Breast epithelium (tissue), 4 donors: ENCODE results near the gene GMPR. TPM values are rescaled to one million over a fixed set of nuclear protein-coding genes. Genes with fewer than 3 reads are reported as not detected.

Source experiments
- DNase-seq, 2 donors: peaks; one replicate each; pipeline ENCODE4 v3.0.0-alpha.2; 2019; ENCODE audit warnings: low spot score in 2 of 2
- H3K27ac ChIP-seq, 2 donors: fragments of 200-600 bp; sonication (generic) in 1 of 2; one replicate each; pipeline ENCODE4 v1.5.1; 2016 to 2019; ENCODE audit warnings: mild to moderate bottlenecking in 1 of 2
- H3K27me3 ChIP-seq, 2 donors: fragments of 200-600 bp; sonication (generic) in 1 of 2; one replicate each; pipeline versions ENCODE4 v1.5.1 to v1.6.0; 2017 to 2019; ENCODE audit warnings: control low read depth in 1 of 2, mild to moderate bottlenecking in 1 of 2
- H3K36me3 ChIP-seq: fragments of 200-600 bp; one replicate; pipeline ENCODE4 v1.5.1; 2019
- H3K4me1 ChIP-seq, 2 donors: fragments of 200-600 bp; sonication (generic); one replicate each; pipeline ENCODE4 v1.5.1; 2016 to 2019; ENCODE audit warnings: control low read depth in 1 of 2
- H3K4me3 ChIP-seq, 3 donors: fragments of 200-600 bp; sonication (generic); 1 replicate in 2 of 3; 2 replicates in 1 of 3; pipeline ENCODE4 v1.5.1; 2016 to 2019; ENCODE audit warnings: mild to moderate bottlenecking in 3 of 3, moderate library complexity in 2 of 3
- H3K9me3 ChIP-seq, 2 donors: fragments of 200-600 bp; sonication (generic) in 1 of 2; one replicate each; pipeline ENCODE4 v1.5.1; 2016 to 2019; ENCODE audit warnings: control low read depth in 1 of 2
- CTCF ChIP-seq, 3 donors: fragments of 450-650 bp; IDR thresholded peaks; one replicate each; pipeline ENCODE4 v1.5.1; 2016 to 2017; ENCODE audit warnings: antibody characterized with exemption in 3 of 3, mild to moderate bottlenecking in 3 of 3, moderate library complexity in 3 of 3
- POLR2A ChIP-seq: fragments of 450-650 bp; IDR thresholded peaks from one replicate; pipeline ENCODE4 v1.6.1; 2016; ENCODE audit warnings: antibody characterized with exemption, mild to moderate bottlenecking, moderate library complexity
- POLR2AphosphoS5 ChIP-seq, 3 donors: sonication (generic); formaldehyde crosslinking; IDR thresholded peaks; one replicate each; pipeline ENCODE4 v1.6.1; 2017; ENCODE audit warnings: antibody characterized with exemption in 3 of 3
- intact Hi-C: fragments of 100-400 bp; cut with DNase I; formaldehyde crosslinking; loops from one replicate; pipeline ENCODE4 v1.15.1; 2023; ENCODE audit warnings: low total_unique reads
- total RNA-seq, 3 donors: library from RNA; depleted of rRNA; stranded (reverse); fragments of >200 nt; gene quantifications; one replicate each; pipeline ENCODE4 v1.1.0, GENCODE V29; 2016

The GMPR gene
- total RNA-seq, 3 donors from 2014 or later = 4.3 to 16.4 (median 5.9) TPM

- Histone ChIP-seq H3K4me3 (no peak overlapping the region), H3K9me3 (no peaks in the 10 kb centered on the region), H3K36me3 (no peaks in the 10 kb centered on the region), H3K4me1 (no peaks in the 10 kb centered on the region), H3K27me3 (no peaks in the 10 kb centered on the region), H3K27ac (peak overlapping the region in 1 of 2 donors; percentile 45)
- DNase-seq = no peak
- TF ChIP-seq POLR2AphosphoS5 (IDR thresholded peaks at IDR 0.05) (no peak), POLR2A (no peak), CTCF (IDR thresholded peaks at IDR 0.05) (no peak)
- intact Hi-C loops = no loop called here
These were observed 32.8 kb upstream of the GMPR start for GRCh38 chr6:16205377-16206144.

GRCh38 chr6:16206595-16207037 lies 31.8 kb upstream of the GMPR start:
- peak in 1 of 2 donors; percentile 64 for DNase-seq
- intact Hi-C loops = no loop called here
- H3K27ac ChIP-seq = no peak overlapping the region

GRCh38 chr6:16208989-16209388 lies 29.4 kb upstream of the GMPR start:
- Histone ChIP-seq H3K36me3 (no peaks in the 10 kb centered on the region), H3K4me3 (no peak overlapping the region), H3K9me3 (no peaks in the 10 kb centered on the region), H3K4me1 (no peaks in the 10 kb centered on the region), H3K27ac (no peak overlapping the region), H3K27me3 (no peaks in the 10 kb centered on the region)
- no peak for DNase-seq
- TF ChIP-seq CTCF (IDR thresholded peaks at IDR 0.05) = no peak
- no peak for TF ChIP-seq POLR2A
- TF ChIP-seq POLR2AphosphoS5 (IDR thresholded peaks at IDR 0.05) = no peak
- intact Hi-C loops = no loop called here

More at GRCh38 chr6:16206595-16207037, 31.8 kb upstream of the GMPR start:
- Histone ChIP-seq H3K36me3 (no peaks in the 10 kb centered on the region), H3K9me3 (no peaks in the 10 kb centered on the region), H3K4me3 (no peak overlapping the region), H3K4me1 (no peaks in the 10 kb centered on the region), H3K27me3 (no peaks in the 10 kb centered on the region)
- TF ChIP-seq POLR2A (no peak), CTCF (IDR thresholded peaks at IDR 0.05) (peak; percentile 94 to 98 (median 96))

- Histone ChIP-seq H3K4me1 (no peaks in the 10 kb centered on the region), H3K4me3 (no peak overlapping the region), H3K36me3 (no peaks in the 10 kb centered on the region), H3K27me3 (no peaks in the 10 kb centered on the region), H3K9me3 (no peaks in the 10 kb centered on the region), H3K27ac (no peak overlapping the region)
- intact Hi-C loops = no loop called here
- no peak for DNase-seq
- TF ChIP-seq POLR2A (no peak), POLR2AphosphoS5 (IDR thresholded peaks at IDR 0.05) (no peak), CTCF (IDR thresholded peaks at IDR 0.05) (no peak)
These were observed 28.8 kb upstream of the GMPR start for GRCh38 chr6:16209539-16209938.

GRCh38 chr6:16212276-16212675 lies 26.1 kb upstream of the GMPR start:
- no peak for DNase-seq
- no peak overlapping the region for H3K4me3 ChIP-seq
- H3K36me3 ChIP-seq = no peaks in the 10 kb centered on the region
- peaks cover 4 to 6% of the 10 kb centered on the region in 2 donors for H3K27me3 ChIP-seq
- intact Hi-C loops = no loop called here
- TF ChIP-seq POLR2AphosphoS5 (IDR thresholded peaks at IDR 0.05) (no peak), CTCF (IDR thresholded peaks at IDR 0.05) (no peak), POLR2A (no peak)
- H3K27ac ChIP-seq = no peak overlapping the region
- H3K4me1 ChIP-seq = no peaks in the 10 kb centered on the region
- no peaks in the 10 kb centered on the region for H3K9me3 ChIP-seq
